HEK293 (cell line): ENCODE measurements around the gene ZNF284.

ENCODE experiments used
- CTCF ChIA-PET: fragments of 350-600 bp; formaldehyde crosslinking; extraction: SDS; loops from one replicate; lab custom pipeline; 2021; ENCODE audit warnings: antibody characterized with exemption; lab: Yijun Ruan, JAX
- POLR2A ChIA-PET: fragments of 300-600 bp; formaldehyde crosslinking; extraction: SDS; loops from one replicate; lab custom pipeline; 2020; ENCODE audit warnings: antibody characterized with exemption, inconsistent platforms; lab: Yijun Ruan, JAX
- H3K27ac ChIP-seq: fragments of 200-500 bp; sonication (Bioruptor generic); 2 replicates; pipeline ENCODE4 v1.5.1; 2014; ENCODE audit warnings: low read depth, low read length, control low read depth, inconsistent platforms; ENCODE audit errors: extremely low read depth
- H3K36me3 ChIP-seq, 2 experiments: fragments of 200-500 bp in 1 of 2; sonication (Bioruptor generic) in 1 of 2; 1 replicate in 1 of 2; 2 replicates in 1 of 2; pipeline ENCODE4 v1.5.1; 2014 to 2017; ENCODE audit warnings: inconsistent platforms in 2 of 2, low read length in 2 of 2; ENCODE audit not compliant: control insufficient read depth in 2 of 2, insufficient read depth in 1 of 2
- H3K4me1 ChIP-seq: fragments of 200-500 bp; sonication (Bioruptor generic); 2 replicates; pipeline ENCODE4 v1.5.1; 2014; ENCODE audit warnings: mild to moderate bottlenecking, low read length, inconsistent platforms; ENCODE audit not compliant: control insufficient read depth, insufficient read depth
- H3K4me3 ChIP-seq: 2 replicates; pipeline ENCODE4 v1.5.1; 2011; ENCODE audit warnings: low read depth, mild to moderate bottlenecking, control low read depth, low read length, moderate library complexity
- H3K9me3 ChIP-seq: fragments of 200-500 bp; sonication (Bioruptor generic); 2 replicates; pipeline ENCODE4 v1.5.1; 2014; ENCODE audit warnings: low read depth, low read length, inconsistent platforms; ENCODE audit not compliant: control insufficient read depth, insufficient read depth
- KLF16 ChIP-seq: fragments of 450-650 bp; formaldehyde crosslinking; IDR thresholded peaks from 2 replicates; pipeline ENCODE4 v1.5.1; 2017; ENCODE audit warnings: missing biosample characterization, missing genetic modification characterization
- MEIS1 ChIP-seq: sonication (generic); formaldehyde crosslinking; IDR thresholded peaks from 2 replicates; pipeline ENCODE4 v1.8.1; 2022; ENCODE audit warnings: missing genetic modification reagents, mild to moderate bottlenecking, borderline replicate concordance
- RBAK ChIP-seq: fragments of 450-650 bp; formaldehyde crosslinking; IDR thresholded peaks from 2 replicates; pipeline ENCODE4 v1.5.1; 2016; ENCODE audit warnings: missing biosample characterization, missing genetic modification characterization
- SETDB1 ChIP-seq: IDR thresholded peaks from one replicate; pipeline ENCODE4 v1.6.1; 2017; ENCODE audit warnings: mild to moderate bottlenecking, low read length, moderate library complexity, mixed read lengths; ENCODE audit not compliant: insufficient read length
- ZBTB20 ChIP-seq: fragments of 450-650 bp; formaldehyde crosslinking; IDR thresholded peaks from 2 replicates; pipeline ENCODE4 v1.5.1; 2016; ENCODE audit warnings: missing biosample characterization, missing genetic modification characterization
- ZNF146 ChIP-seq: fragments of 450-650 bp; formaldehyde crosslinking; IDR thresholded peaks from 2 replicates; pipeline ENCODE4 v1.5.1; 2016; ENCODE audit warnings: missing biosample characterization, missing genetic modification characterization
- ZNF174 ChIP-seq: fragments of 450-650 bp; formaldehyde crosslinking; IDR thresholded peaks from 2 replicates; pipeline ENCODE4 v1.5.0; 2017; ENCODE audit warnings: missing biosample characterization, mild to moderate bottlenecking, missing genetic modification characterization
- ZNF280D ChIP-seq: fragments of 450-650 bp; formaldehyde crosslinking; IDR thresholded peaks from 2 replicates; pipeline ENCODE4 v1.5.1; 2016; ENCODE audit warnings: missing biosample characterization, missing genetic modification characterization
- ZNF510 ChIP-seq: fragments of 450-650 bp; formaldehyde crosslinking; IDR thresholded peaks from 2 replicates; pipeline ENCODE4 v1.5.1; 2018; ENCODE audit warnings: mild to moderate bottlenecking, missing genetic modification characterization, missing biosample characterization; ENCODE audit not compliant: insufficient replicate concordance
- ZNF518A ChIP-seq: fragments of 450-650 bp; formaldehyde crosslinking; conservative IDR thresholded peaks from 2 replicates; pipeline ENCODE4 v1.5.1; 2016; ENCODE audit warnings: low read depth, missing biosample characterization, missing genetic modification characterization
- ZNF549 ChIP-seq: fragments of 450-650 bp; IDR thresholded peaks from 2 replicates; pipeline ENCODE4 v1.5.1; 2018; ENCODE audit warnings: missing biosample characterization, missing genetic modification characterization, mild to moderate bottlenecking, inconsistent platforms, moderate library complexity
- ZNF768 ChIP-seq: fragments of 450-650 bp; formaldehyde crosslinking; IDR thresholded peaks from 2 replicates; pipeline ENCODE4 v1.5.1; 2018; ENCODE audit warnings: missing biosample characterization, mild to moderate bottlenecking, missing genetic modification characterization
- ZSCAN18 ChIP-seq: fragments of 450-650 bp; formaldehyde crosslinking; IDR thresholded peaks from 2 replicates; pipeline ENCODE4 v1.5.1; 2016; ENCODE audit warnings: missing biosample characterization, missing genetic modification characterization

Gene ZNF284

GRCh38 chr19:44032001-44032610 lies 39.9 kb upstream of the ZNF284 start:
- ChIA-PET CTCF (interaction anchor here (0.6 kb wide), 1 partner anchor 362 kb away, joined by 5 read pairs; the partner anchor contains the start of gene PLAUR), POLR2A (interaction anchor here (0.6 kb wide), 1 partner anchor 10 kb away, joined by 3 read pairs; no protein-coding TSS in a partner anchor)
- peaks cover 57 to 62% of the 10 kb centered on the region in 2 experiments for H3K36me3 ChIP-seq

More at GRCh38 chr19:44032001-44032610, 39.9 kb upstream of the ZNF284 start:
- no peak overlapping the region for H3K4me3 ChIP-seq
- H3K27ac ChIP-seq: no peak overlapping the region
- no peak for TF ChIP-seq ZNF768
- TF ChIP-seq MEIS1 (CRISPR knock-in tag): no peak
- no peak for TF ChIP-seq ZNF510
- no peak for TF ChIP-seq ZNF146 (tag by site-specific recombination)
- TF ChIP-seq RBAK: 0 out of 2 replicates have a peak, but pooled peaks have one; percentile 10
- 0 out of 2 replicates have a peak, but pooled peaks have one; percentile 21 for TF ChIP-seq ZNF549 (tag by site-specific recombination)
- no peak for TF ChIP-seq ZSCAN18 (tag by site-specific recombination)
- TF ChIP-seq KLF16 (tag by site-specific recombination): no peak
- peak; percentile 97 for TF ChIP-seq ZNF280D (tag by site-specific recombination)
- TF ChIP-seq ZNF518A (tag by site-specific recombination): peak; percentile 61; the same call in 1 of the 2 replicates
- TF ChIP-seq SETDB1: peak; percentile 99
- TF ChIP-seq ZNF174 (tag by site-specific recombination): 0 out of 2 replicates have a peak, but pooled peaks have one; percentile 26
- no peak for TF ChIP-seq ZBTB20
- H3K9me3 ChIP-seq: peaks cover 43% of the 10 kb centered on the region
- no peaks in the 10 kb centered on the region for H3K4me1 ChIP-seq
